ENCODE results near the gene CYREN. TPM values are rescaled to one million over a fixed set of nuclear protein-coding genes. Genes with fewer than 3 reads are reported as not detected.

CYREN gene
- total and polyA plus RNA-seq, 2 of the 13 experiments (the other 11 are each of a cell fraction or from before 2014, with no cell fraction given), result 20.7 to 60.7 TPM

- TF ChIP-seq ZNF512B (CRISPR knock-in tag; IDR thresholded peaks at IDR 0.05; ENCODE audit: borderline replicate concordance) (no peak), HCFC1 (IDR thresholded peaks at IDR 0.05; ENCODE audit: low read depth, low read length) (peak; percentile 60), ZNF546 (CRISPR knock-in tag; conservative IDR thresholded peaks at IDR 0.05) (no peak), TEF (CRISPR knock-in tag; IDR thresholded peaks at IDR 0.05) (no peak; the same call in 1 of the 2 replicates), ZFP37 (CRISPR knock-in tag; IDR thresholded peaks at IDR 0.05; ENCODE audit: borderline replicate concordance) (no peak; the same call in 1 of the 2 replicates), PREB (CRISPR knock-in tag; IDR thresholded peaks at IDR 0.05) (no peak), ZNF253 (CRISPR knock-in tag; IDR thresholded peaks at IDR 0.05; ENCODE audit: borderline replicate concordance) (no peak), ZNF496 (CRISPR knock-in tag; IDR thresholded peaks at IDR 0.05; ENCODE audit: insufficient replicate concordance) (no peak), FOXP4 (CRISPR knock-in tag; IDR thresholded peaks at IDR 0.05) (0 out of 2 replicates have a peak, but pooled peaks have one; percentile 31), MEF2D (CRISPR knock-in tag; IDR thresholded peaks at IDR 0.05) (peak; percentile 62), E2F2 (CRISPR knock-in tag; IDR thresholded peaks at IDR 0.05; ENCODE audit: borderline replicate concordance) (0 out of 2 replicates have a peak, but pooled peaks have one; percentile 17), SUZ12 (IDR thresholded peaks at IDR 0.05; ENCODE audit: low read depth, low read length) (no peak), NFIB (CRISPR knock-in tag; IDR thresholded peaks at IDR 0.05; ENCODE audit: borderline replicate concordance) (no peak), RELA (CRISPR knock-in tag; IDR thresholded peaks at IDR 0.05) (peak; percentile 52; the same call in 1 of the 2 replicates), TCF7L2 (IDR thresholded peaks at IDR 0.05; ENCODE audit: low read depth, low read length) (no peak), ZNF597 (CRISPR knock-in tag; IDR thresholded peaks at IDR 0.05) (0 out of 2 replicates have a peak, but pooled peaks have one; percentile 55), ATRX (CRISPR knock-in tag; IDR thresholded peaks at IDR 0.05; ENCODE audit: borderline replicate concordance) (no peak), BATF2 (CRISPR knock-in tag; IDR thresholded peaks at IDR 0.05) (peak; percentile 65; the same call in 1 of the 2 replicates)
Observed at GRCh38 chr7:135170274-135170997, at the start of gene CYREN (continued).
